Mesenchymal stem cell (in vitro differentiated cells and primary cell): Measurements from ENCODE around the gene ST6GALNAC4.
A peak's percentile ranks its signal among the peaks of the same experiment; 100 is the strongest.

Source experiments
- DNase-seq: peaks from one replicate; pipeline ENCODE4 v3.0.0-alpha.2; 2013
- H2AFZ ChIP-seq: one replicate; pipeline ENCODE4 v1.6.1; 2013; ENCODE audit warnings: low read depth, mild to moderate bottlenecking, control low read depth, inconsistent platforms, low read length, moderate library complexity
- H2AK5ac ChIP-seq: 2 replicates; pipeline ENCODE4 v1.6.1; 2013; ENCODE audit warnings: low read length, moderate library complexity, mild to moderate bottlenecking, inconsistent platforms; ENCODE audit not compliant: severe bottlenecking
- H2BK120ac ChIP-seq: one replicate; pipeline ENCODE4 v1.6.1; 2013; ENCODE audit warnings: low read depth, mild to moderate bottlenecking, inconsistent platforms, low read length, moderate library complexity
- H2BK12ac ChIP-seq, 2 experiments: one replicate each; pipeline ENCODE4 v1.6.1; 2013; ENCODE audit warnings: inconsistent platforms in 2 of 2, low read length in 2 of 2, mild to moderate bottlenecking in 2 of 2, moderate library complexity in 2 of 2, control low read depth in 1 of 2
- H2BK15ac ChIP-seq: one replicate; pipeline ENCODE4 v1.6.1; 2013; ENCODE audit warnings: mild to moderate bottlenecking, low read depth, inconsistent platforms; ENCODE audit not compliant: poor library complexity, severe bottlenecking
- H2BK5ac ChIP-seq: 2 replicates; pipeline ENCODE4 v1.6.1; 2013; ENCODE audit warnings: low read depth, mild to moderate bottlenecking, low read length, control low read depth, inconsistent platforms; ENCODE audit not compliant: poor library complexity, severe bottlenecking
- H3K14ac ChIP-seq, 2 experiments: one replicate each; pipeline ENCODE4 v1.6.1; 2013; ENCODE audit warnings: inconsistent platforms in 2 of 2, low read length in 2 of 2, control low read depth in 1 of 2, mild to moderate bottlenecking in 1 of 2, moderate library complexity in 1 of 2
- H3K18ac ChIP-seq, 2 experiments: one replicate each; pipeline ENCODE4 v1.6.1; 2013; ENCODE audit warnings: inconsistent platforms in 2 of 2, low read length in 2 of 2, control low read depth in 1 of 2, low read depth in 1 of 2, mild to moderate bottlenecking in 1 of 2
- H3K23ac ChIP-seq, 2 experiments: one replicate each; pipeline ENCODE4 v1.6.1; 2013; ENCODE audit warnings: inconsistent platforms in 2 of 2, low read length in 2 of 2, mild to moderate bottlenecking in 2 of 2, moderate library complexity in 2 of 2, control low read depth in 1 of 2
- H3K27ac ChIP-seq: 2 replicates; pipeline ENCODE4 v1.5.1; 2013; ENCODE audit warnings: mild to moderate bottlenecking, moderate library complexity, low read length, control low read depth, inconsistent platforms; ENCODE audit not compliant: poor library complexity, severe bottlenecking
- H3K27me3 ChIP-seq, 2 experiments: 2 replicates each; pipeline versions ENCODE4 v1.6.1 to v1.7.0; 2013; ENCODE audit warnings: low read length in 2 of 2, mild to moderate bottlenecking in 2 of 2, moderate library complexity in 2 of 2, control low read depth in 1 of 2, inconsistent platforms in 1 of 2; ENCODE audit not compliant: control insufficient read depth in 1 of 2, insufficient read depth in 1 of 2
- H3K36me3 ChIP-seq, 2 experiments: 2 replicates each; pipeline versions ENCODE4 v1.6.1 to v1.7.0; 2013; ENCODE audit warnings: low read length in 2 of 2, control low read depth in 1 of 2, inconsistent platforms in 1 of 2, low read depth in 1 of 2, mild to moderate bottlenecking in 1 of 2; ENCODE audit not compliant: insufficient read depth in 2 of 2, control insufficient read depth in 1 of 2
- H3K4ac ChIP-seq, 2 experiments: one replicate each; pipeline ENCODE4 v1.6.1; 2013; ENCODE audit warnings: inconsistent platforms in 2 of 2, low read length in 2 of 2, mild to moderate bottlenecking in 2 of 2, moderate library complexity in 2 of 2, control low read depth in 1 of 2, low read depth in 1 of 2
- H3K4me1 ChIP-seq: 2 replicates; pipeline ENCODE4 v1.6.1; 2013; ENCODE audit warnings: low read depth, low read length, control low read depth; ENCODE audit not compliant: control insufficient read depth, insufficient read depth
- H3K4me2 ChIP-seq: 2 replicates; pipeline ENCODE4 v1.6.1; 2013; ENCODE audit warnings: low read length, mild to moderate bottlenecking, inconsistent platforms; ENCODE audit not compliant: poor library complexity, severe bottlenecking
- H3K4me3 ChIP-seq, 2 experiments: 2 replicates each; pipeline versions ENCODE4 v1.5.1 to v1.7.0; 2013; ENCODE audit warnings: low read length in 2 of 2, mild to moderate bottlenecking in 2 of 2, control low read depth in 1 of 2, low read depth in 1 of 2; ENCODE audit not compliant: insufficient read depth in 1 of 2
- H3K79me1 ChIP-seq: replicated peaks from 2 replicates; pipeline ENCODE4 v1.6.1; 2013; ENCODE audit warnings: mild to moderate bottlenecking, control low read depth, low read length, inconsistent platforms; ENCODE audit not compliant: poor library complexity, severe bottlenecking
- H3K9ac ChIP-seq: 2 replicates; pipeline ENCODE4 v1.7.0; 2013; ENCODE audit warnings: mild to moderate bottlenecking, low read length, moderate library complexity
- H3K9me3 ChIP-seq: 2 replicates; pipeline ENCODE4 v1.7.0; 2013; ENCODE audit warnings: mild to moderate bottlenecking, low read length; ENCODE audit not compliant: control insufficient read depth
- H4K8ac ChIP-seq: one replicate; pipeline ENCODE4 v1.6.1; 2013; ENCODE audit warnings: inconsistent platforms, mild to moderate bottlenecking, low read length, moderate library complexity
- H4K91ac ChIP-seq: one replicate; pipeline ENCODE4 v1.6.1; 2013; ENCODE audit warnings: mild to moderate bottlenecking, low read length, inconsistent platforms
- WGBS: methylation state at CpG from one replicate; pipeline ENCODE4 v1.1.7; 2013; ENCODE audit warnings: mixed read lengths; 5-methylcytosine and 5-hydroxymethylcytosine counted together

Gene ST6GALNAC4

GRCh38 chr9:127875306-127875966, 41.4 kb downstream of the ST6GALNAC4 start:
- H2BK5ac ChIP-seq, result no peak overlapping the region

GRCh38 chr9:127874301-127875221, 42.3 kb downstream of the ST6GALNAC4 start:
- no peak overlapping the region for H3K27ac ChIP-seq
- no peak overlapping the region for H3K4me2 ChIP-seq
- no peak for DNase-seq
- H2BK15ac ChIP-seq, result no peak overlapping the region
- no peaks in the 10 kb centered on the region for H3K27me3 ChIP-seq
- H2BK120ac ChIP-seq, result peak overlapping the region; percentile 19
- no peak overlapping the region for H2AFZ ChIP-seq
- H3K36me3 ChIP-seq, result peaks cover 41 to 44% of the 10 kb centered on the region in 2 experiments
- H2BK12ac ChIP-seq, result peak overlapping the region; percentile 79 to 82
- H2BK5ac ChIP-seq, result no peak overlapping the region
- H3K4ac ChIP-seq, result peak overlapping the region in 1 of 2 experiments; percentile 66
- peaks cover 19% of the 10 kb centered on the region for H3K79me1 ChIP-seq
- no peaks in the 10 kb centered on the region for H3K9me3 ChIP-seq
- peak overlapping the region; percentile 50 for H4K8ac ChIP-seq
- H4K91ac ChIP-seq, result peak overlapping the region; percentile 79
- H3K4me1 ChIP-seq, result peaks cover 45% of the 10 kb centered on the region
- H3K18ac ChIP-seq, result peak overlapping the region in 1 of 2 experiments; percentile 95
- peak overlapping the region in 1 of 2 experiments; percentile 75 for H3K4me3 ChIP-seq
- H3K23ac ChIP-seq, result peak overlapping the region in 1 of 2 experiments; percentile 46
- H2AK5ac ChIP-seq, result no peak overlapping the region
- H3K14ac ChIP-seq, result no peak overlapping the region
- H3K9ac ChIP-seq, result peak overlapping the region; percentile 77
- 97% methylated on average over 16 of the region's 19 CpGs for WGBS

More at GRCh38 chr9:127875306-127875966, 41.4 kb downstream of the ST6GALNAC4 start:
- H3K27ac ChIP-seq, result no peak overlapping the region
- peak overlapping the region; percentile 19 for H2BK120ac ChIP-seq
- peak overlapping the region; percentile 30 for H3K4me2 ChIP-seq
- H3K9me3 ChIP-seq, result no peaks in the 10 kb centered on the region
- peak overlapping the region in 1 of 2 experiments; percentile 90 for H3K14ac ChIP-seq
- peak overlapping the region; percentile 77 for H3K9ac ChIP-seq
- no peaks in the 10 kb centered on the region for H3K27me3 ChIP-seq
- peak overlapping the region; percentile 55 for H2BK15ac ChIP-seq
- peaks cover 35 to 41% of the 10 kb centered on the region in 2 experiments for H3K36me3 ChIP-seq
- peak overlapping the region; percentile 65 to 95 for H3K18ac ChIP-seq
- peak overlapping the region; percentile 43 for H2AK5ac ChIP-seq
- no peak overlapping the region for H2AFZ ChIP-seq
- H3K4me1 ChIP-seq, result peaks cover 43% of the 10 kb centered on the region
- peak overlapping the region; percentile 43 to 65 for H3K4ac ChIP-seq
- peak overlapping the region; percentile 56 for H4K8ac ChIP-seq
- DNase-seq, result peak; percentile 83
- peak overlapping the region in 1 of 2 experiments; percentile 51 for H3K23ac ChIP-seq
- peak overlapping the region in 1 of 2 experiments; percentile 75 for H3K4me3 ChIP-seq
- 70% methylated on average over 10 of the region's 10 CpGs for WGBS
- peak overlapping the region; percentile 87 for H4K91ac ChIP-seq
- peak overlapping the region; percentile 29 to 82 for H2BK12ac ChIP-seq
- peaks cover 19% of the 10 kb centered on the region for H3K79me1 ChIP-seq

- peaks cover 45% of the 10 kb centered on the region for H3K4me1 ChIP-seq
- no peaks in the 10 kb centered on the region for H3K9me3 ChIP-seq
- 95% methylated on average over 9 of the region's 10 CpGs for WGBS
- H3K27ac ChIP-seq, result no peak overlapping the region
- peak overlapping the region; percentile 17 for H4K8ac ChIP-seq
- H3K36me3 ChIP-seq, result peaks cover 48 to 51% of the 10 kb centered on the region in 2 experiments
- H2BK15ac ChIP-seq, result no peak overlapping the region
- no peak overlapping the region for H3K14ac ChIP-seq
- H2BK5ac ChIP-seq, result no peak overlapping the region
- peaks cover 19% of the 10 kb centered on the region for H3K79me1 ChIP-seq
- no peak overlapping the region for H4K91ac ChIP-seq
- H3K4me3 ChIP-seq, result peak overlapping the region in 1 of 2 experiments; percentile 75
- no peak overlapping the region for H3K23ac ChIP-seq
- H2AFZ ChIP-seq, result no peak overlapping the region
- H3K4ac ChIP-seq, result peak overlapping the region in 1 of 2 experiments; percentile 9
- H3K4me2 ChIP-seq, result no peak overlapping the region
- H2BK120ac ChIP-seq, result no peak overlapping the region
- peak overlapping the region in 1 of 2 experiments; percentile 18 for H2BK12ac ChIP-seq
- peak overlapping the region; percentile 77 for H3K9ac ChIP-seq
- no peaks in the 10 kb centered on the region for H3K27me3 ChIP-seq
- DNase-seq, result no peak
- no peak overlapping the region for H2AK5ac ChIP-seq
- H3K18ac ChIP-seq, result no peak overlapping the region
These were observed 43.0 kb downstream of the ST6GALNAC4 start for GRCh38 chr9:127873886-127874285.
